Measurements from ENCODE around the gene TPPP.
A peak's percentile ranks its signal among the peaks of the same experiment; 100 is the strongest.

The TPPP gene

DNA sequence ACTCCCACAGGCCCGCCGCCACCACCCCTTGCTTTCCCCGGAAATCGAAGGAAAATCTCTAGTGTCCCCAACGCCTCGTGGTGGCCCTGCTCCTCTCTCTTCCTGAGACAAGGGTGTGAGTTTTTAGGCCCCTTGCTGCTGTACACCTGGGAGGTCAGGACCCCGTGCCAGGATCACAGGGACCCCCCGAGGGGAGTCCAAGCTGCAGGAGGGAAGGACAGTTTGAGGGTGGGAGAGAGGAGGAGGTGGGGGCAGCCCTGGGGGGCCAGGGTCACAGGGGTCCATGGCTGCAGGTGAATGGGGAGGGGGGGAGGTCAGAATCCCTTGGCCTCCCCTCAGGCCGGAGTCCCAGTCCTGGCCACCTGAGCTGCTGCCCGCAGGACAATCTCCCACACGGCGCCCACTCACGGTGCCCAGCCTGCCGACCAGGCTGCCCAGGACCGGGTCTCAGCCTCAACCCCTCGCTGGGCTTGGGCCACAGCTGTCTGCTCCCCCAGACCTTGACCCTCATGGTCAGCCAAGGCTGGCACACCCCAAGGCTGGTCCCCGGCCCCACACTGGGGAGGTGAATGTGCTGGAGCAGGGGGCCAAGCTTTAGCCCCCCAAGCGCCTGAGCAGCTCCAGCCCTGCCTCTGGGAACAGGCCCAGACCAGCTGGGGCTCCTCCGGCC lies 19.9 kb downstream of the TPPP start:
- Histone ChIP-seq H3K4me2 (ENCODE audit: low read depth, low read length, poor library complexity, severe bottlenecking) (no peak overlapping the region), H3K27me3 (ENCODE audit: low read length) (no peaks in the 10 kb centered on the region), H3K36me3 (ENCODE audit: low read length) (no peaks in the 10 kb centered on the region), H3K79me2 (ENCODE audit: insufficient read depth, low read length) (no peaks in the 10 kb centered on the region), H3K9me3 (ENCODE audit: insufficient read depth, low read length) (no peaks in the 10 kb centered on the region), H3K9ac (ENCODE audit: low read length) (no peak overlapping the region), H3K9me2 (replicated peaks; ENCODE audit: insufficient read depth, low read length) (no peaks in the 10 kb centered on the region), H4K20me1 (ENCODE audit: low read depth, low read length) (no peaks in the 10 kb centered on the region), H3F3A (ENCODE audit: insufficient read depth) (no peaks in the 10 kb centered on the region), H3K27ac (ENCODE audit: low read depth, low read length) (no peak overlapping the region), H2AFZ (ENCODE audit: low read depth, low read length, severe bottlenecking) (no peak overlapping the region), H3K4me3 (ENCODE audit: insufficient read depth, low read length, poor library complexity, severe bottlenecking) (no peak overlapping the region)
- TF ChIP-seq, protein P1, sequence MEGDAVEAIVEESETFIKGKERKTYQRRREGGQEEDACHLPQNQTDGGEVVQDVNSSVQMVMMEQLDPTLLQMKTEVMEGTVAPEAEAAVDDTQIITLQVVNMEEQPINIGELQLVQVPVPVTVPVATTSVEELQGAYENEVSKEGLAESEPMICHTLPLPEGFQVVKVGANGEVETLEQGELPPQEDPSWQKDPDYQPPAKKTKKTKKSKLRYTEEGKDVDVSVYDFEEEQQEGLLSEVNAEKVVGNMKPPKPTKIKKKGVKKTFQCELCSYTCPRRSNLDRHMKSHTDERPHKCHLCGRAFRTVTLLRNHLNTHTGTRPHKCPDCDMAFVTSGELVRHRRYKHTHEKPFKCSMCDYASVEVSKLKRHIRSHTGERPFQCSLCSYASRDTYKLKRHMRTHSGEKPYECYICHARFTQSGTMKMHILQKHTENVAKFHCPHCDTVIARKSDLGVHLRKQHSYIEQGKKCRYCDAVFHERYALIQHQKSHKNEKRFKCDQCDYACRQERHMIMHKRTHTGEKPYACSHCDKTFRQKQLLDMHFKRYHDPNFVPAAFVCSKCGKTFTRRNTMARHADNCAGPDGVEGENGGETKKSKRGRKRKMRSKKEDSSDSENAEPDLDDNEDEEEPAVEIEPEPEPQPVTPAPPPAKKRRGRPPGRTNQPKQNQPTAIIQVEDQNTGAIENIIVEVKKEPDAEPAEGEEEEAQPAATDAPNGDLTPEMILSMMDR (IDR thresholded peaks at IDR 0.05; ENCODE audit: insufficient read depth, low read length, poor library complexity, severe bottlenecking) = no peak
- TF ChIP-seq EZH2phosphoT487 (conservative IDR thresholded peaks at IDR 0.05; ENCODE audit: low read length) = no peak

DNA sequence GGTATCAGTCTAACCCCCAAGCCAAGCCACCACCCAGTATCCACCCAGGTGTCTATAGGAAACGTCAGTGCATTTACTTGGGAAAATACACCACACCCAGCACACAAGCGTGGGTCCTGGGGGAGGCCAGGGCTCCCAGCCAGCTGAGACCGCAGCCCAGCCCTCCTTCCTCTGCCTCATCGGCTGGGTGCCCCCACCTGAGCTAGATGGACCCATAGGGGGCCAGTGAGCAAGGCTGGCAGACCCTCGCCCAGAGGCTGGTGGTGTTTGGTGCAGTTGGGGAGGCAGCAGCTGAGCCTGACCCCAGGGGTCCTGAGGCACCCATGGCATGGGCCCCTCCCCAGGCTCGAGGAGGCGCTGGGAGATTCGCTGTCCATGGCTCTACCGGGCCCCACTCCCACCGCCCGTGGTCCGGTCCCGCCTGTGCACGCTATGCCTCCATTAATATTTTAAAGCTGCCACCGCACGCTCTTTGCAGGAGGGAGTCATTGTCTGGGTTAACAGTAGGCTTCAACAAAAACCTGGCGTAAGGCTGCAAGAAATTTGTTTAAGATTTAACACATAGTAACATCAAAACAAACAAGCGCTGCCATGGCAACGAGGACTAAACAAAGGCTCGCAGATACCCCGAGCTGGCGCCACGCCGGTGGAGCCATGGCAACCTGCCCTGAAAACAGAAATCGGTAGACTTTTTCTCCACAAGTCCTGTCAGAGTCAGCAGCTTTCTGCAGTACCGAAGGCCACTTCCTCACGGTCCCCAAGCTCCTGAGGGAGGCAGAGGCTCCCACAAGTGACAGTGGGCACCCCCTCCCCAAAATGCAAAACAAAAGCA lies 20.6 kb downstream of the TPPP start:
- Histone ChIP-seq H3K4me2 (ENCODE audit: low read depth, low read length, poor library complexity, severe bottlenecking) (no peak overlapping the region), H3K9me2 (replicated peaks; ENCODE audit: insufficient read depth, low read length) (no peaks in the 10 kb centered on the region), H3F3A (ENCODE audit: insufficient read depth) (no peaks in the 10 kb centered on the region), H4K20me1 (ENCODE audit: low read depth, low read length) (no peaks in the 10 kb centered on the region), H3K4me3 (ENCODE audit: insufficient read depth, low read length, poor library complexity, severe bottlenecking) (no peak overlapping the region), H3K9me3 (ENCODE audit: insufficient read depth, low read length) (no peaks in the 10 kb centered on the region), H2AFZ (ENCODE audit: low read depth, low read length, severe bottlenecking) (no peak overlapping the region), H3K27ac (ENCODE audit: low read depth, low read length) (no peak overlapping the region), H3K79me2 (ENCODE audit: insufficient read depth, low read length) (no peaks in the 10 kb centered on the region), H3K36me3 (ENCODE audit: low read length) (no peaks in the 10 kb centered on the region), H3K9ac (ENCODE audit: low read length) (no peak overlapping the region), H3K27me3 (ENCODE audit: low read length) (no peaks in the 10 kb centered on the region)
- TF ChIP-seq, protein P1 (IDR thresholded peaks at IDR 0.05; ENCODE audit: insufficient read depth, low read length, poor library complexity, severe bottlenecking) = no peak
- no peak for TF ChIP-seq EZH2phosphoT487 (conservative IDR thresholded peaks at IDR 0.05; ENCODE audit: low read length)

DNA sequence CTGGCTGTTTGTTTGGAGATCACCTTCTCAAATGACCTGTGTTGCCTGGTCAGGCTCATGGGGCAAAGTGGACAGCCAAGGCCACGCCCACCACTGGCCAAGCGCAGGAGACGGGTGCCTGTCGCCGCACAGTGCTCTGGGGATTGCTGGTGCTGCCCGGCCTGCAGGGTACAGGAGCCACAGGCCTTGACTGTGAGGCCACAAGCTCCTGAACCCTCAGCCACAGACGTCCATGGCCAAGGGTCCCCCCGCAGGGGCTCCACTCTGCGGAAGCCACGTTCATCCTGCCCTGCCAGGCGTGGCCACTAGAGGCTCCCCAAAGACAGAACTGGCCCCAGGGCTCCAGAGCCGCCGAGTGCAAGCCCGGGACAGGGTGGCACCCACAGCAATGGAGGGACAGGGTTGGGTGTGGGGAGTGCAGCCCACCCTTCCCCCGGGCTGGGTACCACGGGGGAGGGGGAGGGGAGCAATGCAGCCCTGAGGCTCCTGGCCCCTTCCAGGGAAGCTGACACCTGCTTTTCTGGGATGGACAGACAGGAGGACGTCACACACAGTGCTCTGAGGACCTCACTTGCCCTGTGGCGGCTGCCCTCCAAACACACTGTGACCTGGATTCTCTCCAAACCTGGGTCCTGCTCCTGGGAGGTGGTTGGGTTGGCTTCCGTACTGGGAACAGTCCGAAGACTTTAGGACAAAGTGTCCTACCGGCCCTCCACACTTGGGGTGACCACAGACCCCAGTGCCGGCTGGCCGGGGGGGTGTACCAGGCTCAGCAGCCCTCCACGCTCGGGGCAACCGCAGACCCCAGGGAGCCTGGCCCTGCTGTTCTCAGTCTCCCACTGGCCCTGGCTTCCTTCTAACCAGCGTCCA lies 21.5 kb downstream of the TPPP start:
- no peak for TF ChIP-seq EZH2phosphoT487 (conservative IDR thresholded peaks at IDR 0.05; ENCODE audit: low read length)
- TF ChIP-seq, protein P1 (IDR thresholded peaks at IDR 0.05; ENCODE audit: insufficient read depth, low read length, poor library complexity, severe bottlenecking) = peak; percentile 76
- Histone ChIP-seq H3K9ac (ENCODE audit: low read length) (no peak overlapping the region), H2AFZ (ENCODE audit: low read depth, low read length, severe bottlenecking) (no peak overlapping the region), H3F3A (ENCODE audit: insufficient read depth) (no peaks in the 10 kb centered on the region; the same call in 1 of the 2 replicates), H3K9me3 (ENCODE audit: insufficient read depth, low read length) (no peaks in the 10 kb centered on the region), H3K9me2 (replicated peaks; ENCODE audit: insufficient read depth, low read length) (no peaks in the 10 kb centered on the region), H3K36me3 (ENCODE audit: low read length) (no peaks in the 10 kb centered on the region), H3K27ac (ENCODE audit: low read depth, low read length) (no peak overlapping the region), H3K79me2 (ENCODE audit: insufficient read depth, low read length) (no peaks in the 10 kb centered on the region), H3K4me2 (ENCODE audit: low read depth, low read length, poor library complexity, severe bottlenecking) (no peak overlapping the region), H4K20me1 (ENCODE audit: low read depth, low read length) (no peaks in the 10 kb centered on the region), H3K27me3 (ENCODE audit: low read length) (no peaks in the 10 kb centered on the region), H3K4me3 (ENCODE audit: insufficient read depth, low read length, poor library complexity, severe bottlenecking) (no peak overlapping the region)
